MM.1S (cell line): ENCODE data around the gene RGS6.

Experiments
- CTCF ChIP-seq: fragments of 300-600 bp; sonication (generic); IDR thresholded peaks from 2 replicates; pipeline ENCODE4 v1.5.1; 2016; ENCODE audit warnings: antibody characterized with exemption, low read length, mixed read lengths
- EZH2 ChIP-seq: fragments of 300-600 bp; sonication (generic); optimal IDR thresholded peaks from 2 replicates; pipeline ENCODE3; 2017; ENCODE audit warnings: low read depth, mild to moderate bottlenecking, antibody characterized with exemption, low read length, mixed read lengths

GRCh38 chr14:72499746-72500145 lies 567.5 kb downstream of the RGS6 start:
- TF ChIP-seq CTCF (no peak), EZH2 (no peak)
